Activated T-cell treated with anti-CD3 and anti-CD28 coated beads for 48 hours (primary cell): ENCODE data around the gene TIAM1.
A peak's percentile ranks its signal among the peaks of the same experiment; 100 is the strongest.

Source experiments
- DNase-seq: peaks from one replicate; pipeline ENCODE4 v3.0.0-alpha.2; 2020; ENCODE audit warnings: low read depth

Gene TIAM1

GRCh38 chr21:31332525-31332924, 11.5 kb downstream of the TIAM1 start:
- no peak for DNase-seq

DNA sequence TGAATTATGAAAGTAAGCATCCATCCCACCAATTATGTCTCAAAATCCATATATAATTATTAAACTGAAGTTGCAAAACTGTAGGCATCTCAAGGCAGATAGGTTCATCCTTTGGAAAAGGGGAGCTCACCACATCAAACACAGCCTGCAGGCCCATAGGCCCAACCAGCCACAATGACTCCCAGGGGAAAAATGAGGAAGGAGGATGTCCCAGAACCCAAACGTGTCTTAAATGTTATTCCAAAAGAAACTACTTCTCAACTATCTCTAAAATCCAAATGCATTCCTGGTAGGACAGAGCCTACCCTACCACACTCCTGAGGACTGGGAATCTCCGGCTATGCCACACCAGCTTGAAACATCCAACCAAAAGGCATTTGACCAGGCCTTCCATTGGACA, 12.8 kb downstream of the TIAM1 start:
- no peak for DNase-seq

DNA sequence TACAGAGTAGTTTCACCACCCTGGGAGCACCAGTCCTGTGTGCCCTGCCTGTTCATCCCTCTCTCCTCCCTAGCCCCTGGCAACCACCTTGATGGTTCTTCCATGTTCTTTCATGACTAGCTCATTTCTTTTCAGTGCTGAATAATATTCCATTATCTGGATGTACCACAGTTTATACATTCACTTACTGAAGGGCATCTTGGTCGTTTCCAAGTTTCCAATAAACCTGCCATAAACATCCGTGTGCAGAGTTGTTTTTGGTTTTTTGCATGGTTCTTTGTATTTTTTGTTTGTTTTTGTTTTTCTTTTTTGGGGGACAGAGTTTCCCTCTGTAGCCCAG, 13.9 kb downstream of the TIAM1 start:
- no peak for DNase-seq

DNA sequence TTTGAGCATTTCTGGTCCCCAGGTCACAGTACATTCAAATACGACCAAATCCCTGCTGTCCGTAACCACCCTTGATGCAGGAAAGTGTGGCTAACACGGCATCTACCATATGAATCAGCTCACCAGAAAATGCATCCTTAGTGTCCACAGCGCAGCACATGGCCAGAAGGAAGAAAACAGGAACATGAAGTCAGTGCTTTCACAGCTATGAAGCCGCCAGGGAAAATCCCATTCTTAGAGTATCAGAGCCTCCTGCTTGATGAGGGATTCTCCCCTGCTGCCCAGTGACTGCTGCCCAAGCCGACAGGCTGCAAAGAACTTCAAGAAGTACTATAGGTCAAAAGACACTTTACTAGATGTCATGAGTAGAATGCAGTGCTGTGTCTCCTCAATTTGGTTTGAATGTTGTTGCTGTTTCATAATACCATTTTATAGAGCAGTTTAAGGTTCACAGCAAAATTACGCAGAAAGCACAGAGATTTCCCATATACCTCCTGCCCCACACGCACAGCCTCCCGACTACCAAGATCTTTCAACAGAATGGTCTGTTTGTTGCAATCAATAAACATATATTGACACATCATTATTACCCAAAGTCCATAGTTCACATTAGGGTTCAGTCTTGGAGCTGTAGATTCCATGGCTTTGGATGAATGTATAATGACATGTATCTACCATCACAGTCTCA, 14.5 kb downstream of the TIAM1 start:
- no peak for DNase-seq

GRCh38 chr21:31326522-31327242, 17.4 kb downstream of the TIAM1 start:
- DNase-seq: peak; percentile 56

DNA sequence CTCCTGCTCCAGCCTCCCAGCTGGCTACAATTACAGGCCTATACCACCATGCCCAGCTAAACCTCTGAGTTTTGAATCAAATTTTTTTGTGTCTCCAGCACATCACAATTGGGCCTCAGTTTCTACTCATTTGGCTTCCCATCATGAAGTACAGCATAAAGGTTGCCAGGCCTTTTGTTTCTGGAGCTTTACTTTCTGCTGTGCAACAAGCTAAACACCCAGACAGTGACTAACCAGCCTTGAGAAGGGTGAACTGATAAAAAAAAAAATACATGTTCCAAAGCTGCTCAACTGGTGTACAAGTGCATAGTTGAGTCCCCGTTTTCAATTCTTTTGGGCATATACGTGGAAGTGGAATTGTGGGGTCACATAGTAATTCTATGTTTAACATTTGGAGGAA, 25.1 kb downstream of the TIAM1 start:
- no peak for DNase-seq

DNA sequence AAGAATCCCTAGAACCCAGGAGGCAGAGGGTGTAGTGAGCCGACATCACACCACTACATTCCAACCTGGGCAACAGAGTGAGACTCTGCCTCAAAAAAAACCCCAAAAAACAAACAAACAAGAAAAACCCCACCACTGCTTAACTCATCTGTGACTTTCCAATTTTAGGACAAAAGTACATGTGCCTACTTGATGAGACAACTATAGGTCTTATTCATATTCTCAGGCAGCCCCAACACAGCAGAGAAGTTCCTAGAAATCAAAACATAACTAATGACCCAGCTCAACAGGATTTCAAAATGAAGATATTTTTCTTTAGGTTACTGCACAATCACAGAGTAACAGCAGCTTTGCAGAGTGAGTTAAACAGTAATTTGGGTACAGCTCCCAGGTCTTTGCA, 26.4 kb downstream of the TIAM1 start:
- no peak for DNase-seq

DNA sequence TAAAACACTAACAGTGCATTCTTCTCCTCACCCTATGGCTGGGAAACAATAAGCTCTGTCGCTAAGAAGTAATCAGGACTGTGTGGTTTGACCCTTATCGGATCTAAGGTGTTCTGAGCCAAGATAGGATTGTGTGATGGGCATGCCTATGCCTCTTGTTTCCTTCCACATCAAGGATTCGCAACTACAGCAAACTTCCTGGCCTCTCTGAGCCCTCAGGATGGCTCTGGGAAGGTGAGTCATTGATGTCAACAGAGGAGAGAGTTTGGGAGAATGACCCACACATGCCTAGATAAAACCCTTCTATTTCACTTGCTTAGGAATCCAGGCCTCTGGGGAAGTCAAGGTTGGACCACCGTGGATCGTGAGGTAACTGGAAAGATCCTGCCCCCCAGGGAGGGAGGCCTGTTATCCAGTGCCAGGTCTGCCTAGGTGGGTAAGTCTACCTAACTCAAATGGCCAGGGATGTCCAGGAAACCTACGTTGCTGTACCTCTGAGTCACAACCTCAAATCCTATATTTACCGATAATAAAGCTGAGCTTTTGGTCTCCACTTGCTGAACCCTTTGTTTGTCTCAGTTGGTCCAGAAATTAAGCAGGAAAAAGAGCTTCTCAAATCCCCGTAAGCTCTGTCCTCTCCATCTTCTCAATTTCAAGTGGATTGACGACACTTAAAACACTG, 27.4 kb downstream of the TIAM1 start:
- no peak for DNase-seq

DNA sequence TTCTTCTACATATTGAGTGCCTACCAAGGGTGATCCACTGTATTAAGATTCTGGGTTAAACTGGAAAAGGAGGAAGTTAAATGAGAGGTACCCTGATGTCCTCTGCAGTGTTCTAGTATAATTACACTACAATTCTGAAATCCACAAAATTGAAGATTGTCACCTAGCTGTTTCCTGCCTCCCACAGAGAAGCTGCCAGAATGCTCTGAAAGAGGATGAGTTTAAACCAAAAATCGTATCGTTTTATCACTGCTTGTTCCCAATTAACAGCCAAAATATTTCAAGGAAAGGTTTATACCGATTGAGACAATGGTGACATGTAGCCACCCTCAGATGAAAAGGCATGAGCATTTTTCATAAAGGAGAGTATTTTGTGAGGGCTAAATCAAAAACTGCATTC, 28.0 kb downstream of the TIAM1 start:
- DNase-seq: no peak

DNA sequence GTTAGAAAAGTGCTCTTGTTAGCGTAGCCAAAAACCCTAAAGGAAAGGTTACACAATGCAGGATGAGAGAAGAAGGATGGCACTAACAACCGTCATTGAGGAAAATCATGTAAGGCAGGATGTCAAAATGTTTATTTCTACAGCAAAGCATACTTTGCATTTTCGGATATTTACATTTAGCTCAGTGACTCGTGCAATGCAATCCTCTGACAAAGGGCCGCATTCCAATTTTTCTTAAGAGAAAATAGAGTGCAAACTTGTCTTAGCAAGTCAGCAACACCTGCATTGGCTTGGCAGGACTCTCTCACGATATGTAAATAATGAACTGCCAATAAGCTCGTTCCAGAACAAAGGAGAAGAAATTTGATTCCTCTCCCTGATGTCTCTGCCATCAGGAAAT, 33.3 kb downstream of the TIAM1 start:
- DNase-seq: no peak

DNA sequence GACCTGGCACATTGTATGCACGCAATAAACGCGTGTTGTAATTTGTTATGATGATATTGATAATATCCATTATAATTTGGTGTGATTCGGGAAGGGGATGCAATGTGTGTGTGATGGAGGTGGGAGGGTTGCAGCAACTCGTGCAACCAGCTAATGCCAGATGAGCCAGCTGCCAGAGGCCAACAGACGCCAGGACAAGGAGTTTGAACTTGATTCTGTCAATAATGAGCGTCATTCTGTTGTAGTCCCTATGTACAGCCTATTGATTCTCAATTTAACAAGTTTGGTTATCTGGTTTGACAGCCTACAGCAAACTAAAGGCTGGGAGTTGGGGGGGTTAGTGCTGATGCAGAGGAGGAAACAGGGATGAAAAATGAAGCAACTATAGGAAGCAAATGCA, 35.5 kb downstream of the TIAM1 start:
- no peak for DNase-seq

DNA sequence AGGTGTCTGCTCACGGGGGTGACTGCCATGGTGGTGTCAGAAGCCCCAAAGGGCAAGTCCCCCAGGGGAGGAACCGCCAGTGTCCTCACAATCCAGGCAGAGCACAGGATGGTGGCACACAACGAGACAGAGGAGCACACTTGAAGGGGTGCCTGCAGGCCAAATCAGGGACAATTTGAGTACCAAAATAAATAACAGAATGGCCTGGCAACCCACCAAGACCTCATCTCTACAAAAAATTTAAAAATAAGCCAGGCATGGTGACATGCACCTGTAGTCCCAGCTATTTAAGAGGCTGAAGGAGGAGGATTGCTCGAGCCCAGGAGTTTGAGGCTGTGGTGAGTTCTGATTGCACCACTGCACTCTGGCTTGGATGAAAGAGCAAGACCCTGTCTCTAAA, 38.2 kb downstream of the TIAM1 start:
- DNase-seq: no peak

DNA sequence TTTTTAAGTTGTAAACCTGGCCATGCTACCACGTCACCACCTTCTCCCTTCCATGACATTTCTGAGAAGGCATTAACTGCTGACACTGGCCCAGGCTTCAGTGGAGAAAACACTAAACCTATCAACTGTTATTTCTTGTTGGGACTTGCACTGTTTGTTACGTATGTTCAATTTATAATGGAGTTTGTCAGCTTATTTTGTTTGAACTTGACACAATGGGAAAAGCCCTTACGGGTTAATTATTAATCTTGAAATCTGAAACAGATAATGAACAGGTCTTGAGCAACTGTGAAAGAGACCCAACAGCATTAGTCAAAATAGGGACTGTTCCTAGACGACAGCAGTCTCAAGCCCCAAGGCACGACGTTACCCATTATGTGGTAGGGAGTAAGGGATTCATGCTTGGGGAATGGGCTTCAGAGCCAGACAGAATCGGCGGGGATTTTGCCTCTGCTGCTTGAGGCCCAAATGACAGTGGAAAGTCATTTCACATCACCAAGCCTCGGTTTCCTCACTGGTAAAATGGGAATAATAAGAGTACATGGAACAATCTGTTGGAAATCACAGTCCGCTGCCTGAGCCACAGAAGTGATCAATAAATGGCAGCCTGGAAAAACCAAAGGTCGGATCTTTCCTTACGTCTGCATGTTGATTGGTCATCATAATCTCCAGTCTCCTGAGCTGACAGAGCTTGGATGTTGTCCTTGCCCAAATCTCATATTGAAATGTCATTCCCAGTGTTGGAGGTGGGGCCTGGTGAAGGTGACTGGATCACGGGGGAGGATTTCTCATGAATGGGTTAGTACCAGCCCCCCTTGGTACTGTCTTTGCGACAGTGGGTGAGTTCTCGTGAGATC, 44.5 kb downstream of the TIAM1 start:
- DNase-seq: no peak

GRCh38 chr21:31298618-31299269, 45.3 kb downstream of the TIAM1 start:
- DNase-seq: no peak

GRCh38 chr21:31297806-31298205, 46.3 kb downstream of the TIAM1 start:
- DNase-seq: no peak

GRCh38 chr21:31295676-31296075, 48.4 kb downstream of the TIAM1 start:
- DNase-seq: no peak

- no peak for DNase-seq
Observed at GRCh38 chr21:31294691-31295090, 49.4 kb downstream of the TIAM1 start.

- peak; percentile 55 for DNase-seq
Observed at GRCh38 chr21:31293986-31294385, 50.1 kb downstream of the TIAM1 start.

DNA sequence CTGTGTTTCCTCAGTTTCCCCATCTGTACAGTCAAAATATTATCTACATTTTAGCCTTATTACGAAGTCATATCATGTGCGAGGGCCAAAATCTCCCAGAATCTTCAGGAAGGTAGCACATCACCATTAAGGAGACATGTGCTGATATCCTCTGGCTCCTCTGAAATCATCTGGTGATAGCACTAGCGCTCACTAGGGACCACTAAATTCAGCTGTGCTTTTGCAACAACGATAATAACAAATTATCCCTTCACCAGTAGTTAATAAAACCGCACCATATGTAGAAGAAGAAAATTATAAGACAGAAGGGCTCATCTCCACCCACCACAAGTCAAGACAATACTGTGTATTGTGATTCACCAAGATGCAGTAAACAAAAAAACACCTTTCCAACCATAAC, 53.3 kb downstream of the TIAM1 start:
- no peak for DNase-seq

DNA sequence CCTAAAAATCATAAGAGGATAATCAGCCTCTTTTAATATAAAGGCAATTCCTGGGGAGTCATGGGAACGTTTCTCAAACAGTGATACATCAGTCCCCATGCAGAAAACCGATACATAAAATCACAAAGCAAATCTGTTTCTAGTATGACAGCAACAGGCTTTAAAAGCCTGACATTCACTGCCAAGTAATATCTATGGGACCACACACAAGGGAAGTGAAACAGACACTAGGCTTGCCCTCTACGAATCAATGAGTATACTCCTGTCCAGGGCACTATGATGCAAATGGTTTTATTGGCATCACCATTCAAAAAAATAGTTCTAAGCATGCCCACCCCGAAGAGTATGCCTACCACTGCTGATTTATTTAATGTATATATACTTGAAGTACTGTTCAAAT, 54.4 kb downstream of the TIAM1 start:
- DNase-seq: no peak

DNA sequence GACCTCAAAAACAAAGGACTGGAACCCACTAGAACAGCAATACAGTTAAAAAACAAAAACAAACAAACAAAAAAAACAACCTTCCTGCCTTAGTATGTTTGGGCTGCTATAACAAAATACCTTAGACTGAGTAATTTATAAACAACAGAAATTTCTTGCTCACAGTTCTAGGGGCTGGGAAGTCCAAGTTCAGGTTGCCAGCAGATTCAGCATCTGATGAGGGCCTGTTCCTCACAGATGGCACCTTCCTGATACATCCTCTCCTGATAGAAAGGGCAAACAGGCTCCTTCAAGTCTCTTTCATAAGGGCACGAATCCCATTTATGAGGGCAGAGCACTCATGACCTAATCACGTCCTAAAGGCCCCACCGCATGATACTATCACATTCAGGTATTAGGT, 55.9 kb downstream of the TIAM1 start:
- DNase-seq: no peak

DNA sequence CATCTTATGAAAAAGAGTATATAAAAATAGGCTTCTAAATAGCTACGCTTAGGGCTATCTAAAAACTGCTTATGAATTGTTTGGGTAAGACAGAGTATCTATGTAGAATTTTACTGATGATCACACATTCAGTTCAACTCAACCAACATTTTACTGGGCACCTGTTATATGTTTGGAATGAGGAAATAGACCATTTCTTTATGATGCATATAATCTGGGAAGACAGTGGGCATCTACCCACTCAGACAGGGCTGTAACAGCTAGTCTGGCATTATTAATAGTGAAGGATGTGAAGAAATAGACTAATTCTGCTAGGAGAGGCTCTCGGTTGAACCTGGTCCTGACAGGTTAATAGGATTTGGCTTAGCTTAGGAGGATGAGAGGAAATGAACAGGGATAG, 56.9 kb downstream of the TIAM1 start:
- DNase-seq: no peak
